GM13977 (cell line): ENCODE results near the gene DMAP1.

ENCODE experiments used
- DNase-seq: peaks from one replicate; pipeline ENCODE4 v3.0.0; 2012; ENCODE audit warnings: low spot score
- CTCF ChIP-seq: IDR thresholded peaks from 2 replicates; pipeline ENCODE4 v1.5.1; 2012; ENCODE audit warnings: mild to moderate bottlenecking, control low read depth; ENCODE audit not compliant: insufficient read depth; ENCODE audit errors: extremely low read depth, missing control alignments
- in situ Hi-C: fragments of 300-500 bp; cut with MboI; formaldehyde crosslinking; loops from one replicate; pipeline ENCODE4 v1.12.0; 2022; ENCODE audit warnings: low sequenced_read_pairs, low pct_unique_long_range_greater_than_20kb, mixed read lengths, inconsistent platforms; ENCODE audit not compliant: unreplicated experiment

Gene DMAP1

GRCh38 chr1:44261171-44261817, 48.0 kb downstream of the DMAP1 start:
- TF ChIP-seq CTCF = no peak
- in situ Hi-C loops = no loop called here
- peak; percentile 11 for DNase-seq

GRCh38 chr1:44261962-44262361, 48.7 kb downstream of the DMAP1 start:
- in situ Hi-C loops = no loop called here
- no peak for DNase-seq

GRCh38 chr1:44262414-44262813, 49.1 kb downstream of the DMAP1 start:
- in situ Hi-C loops = no loop called here
- TF ChIP-seq CTCF = no peak
- peak; percentile 10 for DNase-seq

More at GRCh38 chr1:44261962-44262361, 48.7 kb downstream of the DMAP1 start:
- TF ChIP-seq CTCF = no peak

- no peak for TF ChIP-seq CTCF
- in situ Hi-C loops = no loop called here
- peak; percentile 11 for DNase-seq
Observed at GRCh38 chr1:44262816-44263567, 49.7 kb downstream of the DMAP1 start.

- peak; percentile 10 for DNase-seq
- no peak for TF ChIP-seq CTCF
- in situ Hi-C loops = no loop called here
Observed at GRCh38 chr1:44263568-44264450, 50.5 kb downstream of the DMAP1 start.

- in situ Hi-C loops = no loop called here
- DNase-seq = no peak
- TF ChIP-seq CTCF = no peak
Observed at GRCh38 chr1:44264451-44264771, 51.1 kb downstream of the DMAP1 start.
